Neuron (in vitro differentiated cells): ENCODE data around the gene ASIC1.
A peak's percentile ranks its signal among the peaks of the same experiment; 100 is the strongest.
"Not testable (repeated sequence)": the region's sequence is repeated elsewhere in the genome, so short reads cannot be mapped to it uniquely, and the experiment has no call there.

Experiments
- H2AFZ ChIP-seq: one replicate; pipeline ENCODE4 v1.6.1; 2013; ENCODE audit warnings: low read depth, mild to moderate bottlenecking, inconsistent platforms, low read length, moderate library complexity
- H3K27me3 ChIP-seq: one replicate; pipeline ENCODE4 v1.6.1; 2013; ENCODE audit warnings: low read length; ENCODE audit not compliant: insufficient read depth
- H3K36me3 ChIP-seq: one replicate; pipeline ENCODE4 v1.6.1; 2013; ENCODE audit warnings: low read length; ENCODE audit not compliant: insufficient read depth
- H3K4me1 ChIP-seq: one replicate; pipeline ENCODE4 v1.6.1; 2013; ENCODE audit warnings: low read length; ENCODE audit not compliant: insufficient read depth
- H3K4me3 ChIP-seq: 2 replicates; pipeline ENCODE4 v1.5.1; 2013; ENCODE audit warnings: mild to moderate bottlenecking, low read length, moderate library complexity
- H3K9me3 ChIP-seq: one replicate; pipeline ENCODE4 v1.6.1; 2013; ENCODE audit warnings: low read length

Gene ASIC1

DNA sequence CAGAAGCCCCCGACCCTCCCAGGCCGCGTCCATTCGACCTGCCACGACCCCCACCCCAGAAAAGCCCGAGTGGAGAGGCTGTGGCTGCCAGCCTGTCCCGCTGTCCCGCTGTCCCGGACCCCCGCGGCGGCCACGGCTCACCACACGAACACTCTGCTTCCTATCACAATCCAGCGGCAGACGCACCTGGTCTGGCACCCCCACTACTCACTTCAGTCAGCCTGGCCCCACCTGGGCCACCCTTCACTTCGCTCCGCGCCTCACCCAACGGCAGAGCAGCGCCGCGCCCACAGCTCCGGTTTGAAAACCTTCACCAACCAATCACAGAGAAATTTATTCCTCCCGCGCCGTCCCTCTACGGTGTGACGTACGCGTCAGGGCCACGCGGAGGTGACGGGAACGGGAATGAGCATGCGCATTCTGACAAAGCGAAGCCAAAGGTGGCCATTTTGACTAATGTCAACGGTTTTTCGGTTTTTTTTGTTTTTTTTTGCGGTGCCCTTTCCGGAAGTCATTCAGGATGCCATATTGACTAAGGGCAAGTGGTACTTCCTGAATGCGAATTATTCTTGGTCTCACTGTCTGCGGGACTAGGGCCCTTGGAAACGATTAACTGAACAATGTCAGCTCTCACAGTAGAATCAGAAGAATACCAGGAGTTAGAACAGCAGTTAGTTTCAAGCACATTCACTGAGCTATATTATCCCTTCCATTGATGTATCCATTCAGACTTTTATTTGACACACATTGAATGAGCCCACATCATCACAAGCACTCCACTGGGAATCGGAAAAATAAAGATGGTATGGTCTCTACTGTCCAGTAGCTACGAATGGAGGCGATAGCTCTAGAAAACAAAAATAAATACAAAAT, 32.0 kb upstream of the ASIC1 start, which contains the start of gene RACGAP1:
Gene RACGAP1, minus strand, starts transcription at position 308 of the 873 bp plus-strand sequence. CDS start 8,779 bp downstream, outside the sequence.
- no peaks in the 10 kb centered on the region for H3K36me3 ChIP-seq
- H3K4me3 ChIP-seq = peak within 1 kb of the TSS; percentile 69
- H2AFZ ChIP-seq = peak within 1 kb of the TSS; percentile 81
- H3K4me1 ChIP-seq = peaks cover 7% of the 10 kb centered on the region
- H3K27me3 ChIP-seq = no peaks in the 10 kb centered on the region
- no peaks in the 10 kb centered on the region for H3K9me3 ChIP-seq

DNA sequence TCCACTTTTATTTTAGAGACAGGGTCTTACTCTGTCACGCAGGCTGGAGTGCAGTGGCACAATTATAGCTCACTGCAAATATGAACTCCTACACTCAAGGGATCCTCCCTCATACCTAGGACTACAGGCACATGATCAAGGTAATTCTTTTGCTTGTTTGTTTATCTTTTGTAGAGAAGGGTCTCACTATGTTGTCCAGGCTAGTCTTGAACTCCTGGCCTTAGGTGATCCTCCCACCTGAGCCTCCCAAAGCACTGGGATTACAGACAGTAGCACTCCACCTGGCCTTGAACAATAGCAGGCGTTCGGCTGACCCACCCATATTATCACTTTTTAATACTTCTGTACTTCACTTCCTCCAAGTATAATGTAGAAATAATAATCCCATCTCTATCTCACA, 30.7 kb upstream of the ASIC1 start:
- Histone ChIP-seq H3K4me3 (no peak overlapping the region), H3K27me3 (no peaks in the 10 kb centered on the region), H2AFZ (peak overlapping the region; percentile 21), H3K9me3 (no peaks in the 10 kb centered on the region), H3K36me3 (no peaks in the 10 kb centered on the region), H3K4me1 (peaks cover 7% of the 10 kb centered on the region)

DNA sequence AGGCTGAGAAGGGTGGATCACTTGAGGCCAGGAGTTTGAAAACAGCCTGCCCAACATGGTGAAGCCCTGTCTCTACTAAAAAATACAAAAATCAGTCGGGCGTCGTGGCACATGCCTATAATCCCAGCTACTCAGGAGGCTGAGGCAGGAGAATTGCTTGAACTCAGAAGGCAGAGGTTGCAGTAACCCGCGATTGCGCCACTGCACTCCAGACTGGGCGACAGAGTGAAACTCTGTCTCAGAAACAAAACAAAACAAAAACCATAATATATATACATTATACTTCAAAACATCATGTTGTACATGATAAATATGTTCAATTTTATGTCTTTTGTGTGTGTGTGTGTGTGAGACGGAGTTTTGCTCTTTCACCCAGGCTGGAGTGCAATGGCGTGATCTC, 26.9 kb upstream of the ASIC1 start:
- not testable (repeated sequence) for H3K4me1 ChIP-seq, H3K27me3 ChIP-seq, H3K4me3 ChIP-seq, H2AFZ ChIP-seq, H3K9me3 ChIP-seq, H3K36me3 ChIP-seq

DNA sequence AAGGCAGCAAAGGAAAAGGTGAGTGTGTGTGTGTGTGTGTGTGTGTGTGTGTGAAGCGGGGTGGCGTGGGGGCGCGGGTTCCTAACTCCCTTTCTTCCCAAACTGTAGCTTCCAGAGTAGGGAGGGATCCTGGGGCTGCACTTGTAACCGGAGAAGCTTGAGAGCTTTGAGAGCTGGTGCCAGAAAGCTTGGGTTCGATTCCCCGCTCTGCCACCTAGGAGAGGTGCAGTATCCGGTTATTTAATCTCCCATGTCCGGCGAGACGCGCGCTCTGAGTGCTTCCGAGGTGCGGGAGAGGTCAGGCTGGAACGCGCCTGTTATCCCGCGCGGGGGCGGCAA, 24.9 kb upstream of the ASIC1 start:
- Histone ChIP-seq H3K4me3 (no peak overlapping the region), H3K9me3 (no peaks in the 10 kb centered on the region), H3K4me1 (peaks cover 5% of the 10 kb centered on the region), H2AFZ (no peak overlapping the region), H3K36me3 (no peaks in the 10 kb centered on the region), H3K27me3 (no peaks in the 10 kb centered on the region)

DNA sequence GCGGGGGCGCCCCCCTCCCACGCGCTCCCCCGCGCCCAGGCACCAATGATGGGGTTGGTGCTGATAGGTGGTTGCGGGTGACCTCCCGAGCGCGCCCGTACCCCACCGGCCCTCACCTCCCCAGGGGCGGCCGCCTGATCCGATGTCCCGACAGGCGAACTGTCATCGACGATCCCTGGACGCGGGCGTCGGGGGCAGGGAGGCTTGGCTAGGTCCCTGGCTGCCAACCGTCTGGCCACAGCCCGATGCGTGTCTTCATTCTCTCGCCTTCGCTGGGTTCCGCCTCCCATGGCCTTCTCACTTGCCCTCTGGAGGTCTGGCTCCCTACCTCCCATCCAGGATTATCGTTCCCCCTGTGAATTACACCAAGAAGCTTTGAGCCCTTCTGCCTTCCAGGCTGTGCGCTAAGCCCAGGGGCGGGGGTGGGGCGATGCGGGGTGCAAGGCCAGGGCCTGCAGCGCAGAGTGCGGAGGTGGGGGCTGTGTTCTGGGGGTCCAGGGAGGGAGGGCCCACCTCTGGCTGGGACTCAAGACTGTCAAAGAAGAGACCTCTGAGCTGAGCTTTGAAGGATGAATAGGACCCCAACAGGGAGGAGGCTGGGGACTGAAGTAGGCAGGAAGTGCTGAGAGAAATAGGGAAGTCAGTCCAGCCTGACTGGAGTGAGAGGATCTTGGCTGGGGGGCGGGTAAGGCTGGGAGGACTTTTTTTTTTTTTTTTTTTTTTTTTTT, 24.4 kb upstream of the ASIC1 start:
- Histone ChIP-seq H3K4me3 (no peak overlapping the region), H3K9me3 (no peaks in the 10 kb centered on the region), H3K27me3 (no peaks in the 10 kb centered on the region), H3K4me1 (peaks cover 5% of the 10 kb centered on the region), H3K36me3 (no peaks in the 10 kb centered on the region), H2AFZ (no peak overlapping the region)

DNA sequence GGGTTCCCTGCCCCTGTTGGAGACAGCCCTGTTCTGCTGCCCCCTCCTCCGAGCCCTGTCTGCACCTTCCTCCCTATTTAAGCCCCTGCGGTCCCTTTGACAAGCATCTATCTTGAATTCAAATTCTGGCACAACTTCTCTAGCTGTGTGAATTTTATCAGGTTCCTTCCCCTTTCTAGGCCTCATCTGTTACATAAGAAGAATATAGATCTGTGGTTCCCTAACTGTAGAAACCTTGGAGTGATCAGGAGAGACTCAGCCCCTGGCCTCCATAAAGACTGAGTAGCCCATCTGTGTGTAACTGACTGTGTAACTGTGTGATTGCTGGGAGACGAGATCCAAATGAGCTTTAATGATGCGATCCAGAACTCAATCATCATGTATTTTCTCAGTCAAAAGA, 19.1 kb upstream of the ASIC1 start:
- Histone ChIP-seq H3K27me3 (peaks cover 9% of the 10 kb centered on the region), H3K9me3 (no peaks in the 10 kb centered on the region), H3K4me1 (peaks cover under 1% of the 10 kb centered on the region), H3K4me3 (no peak overlapping the region), H2AFZ (no peak overlapping the region), H3K36me3 (no peaks in the 10 kb centered on the region)

DNA sequence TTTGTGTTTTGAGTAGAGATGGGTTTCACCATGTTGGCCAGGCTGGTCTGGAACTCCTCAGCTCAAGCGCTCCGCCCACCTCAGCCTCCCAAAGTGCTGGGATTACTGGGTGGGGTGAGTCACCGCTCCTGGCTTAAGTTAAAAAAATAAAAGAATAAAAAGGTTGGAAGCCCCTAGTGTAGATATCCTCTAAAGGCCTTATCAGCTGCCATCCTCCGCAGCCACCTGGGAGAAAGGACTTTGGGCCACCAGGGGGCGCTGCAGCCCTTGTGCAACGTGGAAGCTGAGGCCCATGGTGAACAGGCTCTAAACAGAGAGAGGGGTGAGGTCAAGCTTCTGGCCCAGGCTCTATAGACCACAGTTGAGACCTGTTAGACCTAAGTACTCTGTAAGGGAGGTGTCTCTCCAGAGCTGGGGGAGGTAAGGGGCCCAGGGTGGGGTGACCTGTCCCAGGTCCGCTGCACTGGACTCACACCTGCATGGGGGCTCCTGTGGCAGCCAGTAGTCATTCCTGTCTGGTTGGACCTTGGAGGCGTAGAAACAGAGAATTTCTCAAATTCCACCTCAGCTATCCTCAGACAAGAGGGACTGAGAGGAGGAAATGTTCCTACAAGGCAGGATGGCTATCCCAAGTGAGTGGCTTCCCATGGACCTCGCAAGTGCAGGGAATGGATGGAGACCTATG, 18.1 kb upstream of the ASIC1 start:
- Histone ChIP-seq H2AFZ (no peak overlapping the region), H3K4me3 (no peak overlapping the region), H3K4me1 (peaks cover 6% of the 10 kb centered on the region), H3K9me3 (no peaks in the 10 kb centered on the region), H3K36me3 (no peaks in the 10 kb centered on the region), H3K27me3 (peaks cover 9% of the 10 kb centered on the region)

DNA sequence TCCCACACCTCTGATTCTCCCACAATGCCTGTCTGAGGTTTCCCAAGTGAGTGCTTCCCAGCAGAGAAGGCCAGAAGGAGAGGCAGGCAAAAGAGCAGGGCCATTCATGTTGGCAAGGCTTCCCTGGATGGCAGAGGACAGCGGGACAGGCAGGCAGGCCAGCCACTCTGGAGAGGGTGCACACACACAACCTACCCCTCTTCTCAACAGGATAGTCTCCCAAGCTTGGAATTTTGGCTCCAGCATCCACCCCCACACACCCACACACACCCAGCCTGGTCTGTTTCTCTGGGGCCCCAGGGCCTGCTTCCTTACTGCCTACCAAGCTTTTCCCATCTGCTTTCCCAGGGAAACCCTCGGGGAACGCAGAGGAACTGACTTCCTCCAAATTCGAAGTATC, 16.7 kb upstream of the ASIC1 start:
- Histone ChIP-seq H2AFZ (no peak overlapping the region), H3K4me3 (no peak overlapping the region), H3K4me1 (peaks cover 7% of the 10 kb centered on the region), H3K27me3 (peaks cover 9% of the 10 kb centered on the region), H3K9me3 (no peaks in the 10 kb centered on the region), H3K36me3 (no peaks in the 10 kb centered on the region)

DNA sequence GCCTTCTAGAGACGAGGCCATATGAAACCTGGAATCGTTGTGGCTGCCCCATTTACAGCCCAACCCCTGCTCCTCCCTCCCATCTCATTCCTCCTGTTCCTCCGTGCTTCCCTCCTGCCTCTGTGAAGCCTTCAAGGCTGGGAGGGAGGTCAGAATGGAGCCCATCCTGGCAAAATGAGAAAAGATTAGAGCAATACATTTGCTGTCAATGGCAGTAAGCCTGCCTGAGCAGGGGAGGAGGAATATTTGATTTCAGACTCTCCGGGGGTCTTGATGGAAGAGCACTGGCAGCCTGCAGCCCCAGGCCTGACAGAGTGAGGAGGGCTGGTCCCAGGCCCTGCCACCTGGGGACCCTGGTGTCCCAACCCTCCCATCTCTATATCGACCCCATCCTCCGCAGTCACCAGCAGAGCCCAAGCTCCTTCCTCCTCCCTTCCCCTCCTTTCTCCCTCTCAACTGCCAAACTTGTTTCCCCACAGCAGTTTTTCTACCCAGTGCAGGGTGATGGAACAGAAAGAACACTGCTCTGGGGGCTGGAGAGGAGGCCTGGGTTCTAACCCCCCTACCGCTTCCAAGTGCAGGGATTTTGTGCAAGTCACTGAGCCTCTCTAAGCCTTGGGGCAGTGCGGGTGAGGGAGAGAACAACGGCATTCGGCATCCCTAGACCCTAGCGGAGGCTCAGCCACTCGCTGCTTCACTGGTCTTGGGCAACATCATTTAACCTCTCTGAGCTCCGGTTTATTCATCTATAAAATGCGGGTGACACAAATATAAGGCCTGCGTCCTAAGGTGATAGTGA, 16.1 kb upstream of the ASIC1 start:
- Histone ChIP-seq H2AFZ (no peak overlapping the region), H3K36me3 (no peaks in the 10 kb centered on the region), H3K4me3 (no peak overlapping the region), H3K27me3 (peaks cover 9% of the 10 kb centered on the region), H3K9me3 (no peaks in the 10 kb centered on the region), H3K4me1 (peaks cover 7% of the 10 kb centered on the region)

DNA sequence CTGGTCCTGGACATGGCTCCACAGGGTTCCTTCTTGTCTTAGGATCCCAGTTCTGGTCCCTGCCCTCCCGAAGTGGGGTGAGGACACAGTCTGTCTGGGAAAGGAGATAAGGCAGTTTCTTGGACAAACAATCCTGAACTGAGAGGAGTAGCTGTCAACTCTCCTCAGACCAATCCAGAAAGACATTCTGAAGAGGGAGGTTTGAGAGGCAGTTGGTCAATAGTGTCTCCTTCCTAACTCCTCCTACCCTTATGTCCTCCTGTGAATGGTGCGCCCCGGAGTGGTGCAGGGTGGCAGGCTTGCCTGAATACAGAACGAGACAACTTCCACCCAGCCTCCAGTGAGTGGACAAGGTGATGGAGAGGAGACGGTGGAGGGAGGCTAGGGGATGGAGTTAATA, 15.4 kb upstream of the ASIC1 start:
- Histone ChIP-seq H3K4me3 (no peak overlapping the region), H3K4me1 (peaks cover 7% of the 10 kb centered on the region), H3K36me3 (no peaks in the 10 kb centered on the region), H3K9me3 (no peaks in the 10 kb centered on the region), H2AFZ (no peak overlapping the region), H3K27me3 (peaks cover 9% of the 10 kb centered on the region)

DNA sequence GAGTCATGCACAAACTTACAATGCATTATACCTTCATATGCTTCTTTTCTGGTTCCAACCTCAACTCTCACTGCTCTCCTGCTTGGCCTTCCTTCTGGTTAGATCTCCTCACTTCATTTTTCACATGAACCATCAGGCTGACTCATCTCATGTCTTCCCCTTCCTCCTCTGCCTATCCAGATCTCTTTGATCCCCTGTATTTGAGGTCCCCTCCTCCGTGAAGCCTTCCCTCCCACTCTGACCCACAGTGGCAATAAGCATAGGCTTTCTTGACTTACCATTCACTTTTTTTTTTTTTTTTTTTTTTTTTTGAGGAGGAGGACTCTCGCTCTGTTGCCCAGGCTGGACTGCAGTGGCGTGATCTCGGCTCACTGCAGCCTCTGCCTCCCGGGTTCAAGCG, 14.7 kb upstream of the ASIC1 start:
- H3K27me3 ChIP-seq = peaks cover 13% of the 10 kb centered on the region
- no peaks in the 10 kb centered on the region for H3K36me3 ChIP-seq
- peaks cover 7% of the 10 kb centered on the region for H3K4me1 ChIP-seq
- H3K9me3 ChIP-seq = no peaks in the 10 kb centered on the region
- H3K4me3 ChIP-seq = no peak overlapping the region
- H2AFZ ChIP-seq = no peak overlapping the region

DNA sequence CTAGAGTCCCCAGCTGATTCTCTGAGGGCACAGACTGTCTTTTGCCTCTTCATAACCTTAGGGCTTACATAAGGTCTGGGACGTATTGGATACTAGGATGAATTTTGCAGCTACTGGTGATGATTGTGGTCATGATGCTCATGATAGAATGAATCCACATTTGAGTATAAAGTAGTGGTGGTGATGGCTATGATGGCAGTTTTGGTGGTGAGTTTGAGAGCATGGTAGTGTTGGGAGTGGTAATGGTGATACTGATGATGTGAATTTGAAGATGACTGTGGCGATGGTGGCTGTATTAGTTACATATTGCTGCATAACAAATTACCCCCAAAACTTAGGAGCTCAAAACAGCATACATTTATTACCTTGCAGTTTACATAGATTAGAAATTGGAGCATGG, 14.1 kb upstream of the ASIC1 start:
- H2AFZ ChIP-seq = no peak overlapping the region
- H3K27me3 ChIP-seq = peaks cover 13% of the 10 kb centered on the region
- H3K36me3 ChIP-seq = no peaks in the 10 kb centered on the region
- H3K9me3 ChIP-seq = no peaks in the 10 kb centered on the region
- peaks cover 7% of the 10 kb centered on the region for H3K4me1 ChIP-seq
- H3K4me3 ChIP-seq = no peak overlapping the region
